GM12874 (cell line): Measurements from ENCODE around the gene CYRIA.

Experiments
- TF ChIP-seq, protein P1 (sequence below): IDR thresholded peaks from 2 replicates; pipeline ENCODE4 v1.5.1; 2011; ENCODE audit warnings: low read depth, mild to moderate bottlenecking, control low read depth, low read length, moderate library complexity; ENCODE audit not compliant: insufficient read depth

The CYRIA gene

GRCh38 chr2:16643099-16643498 lies 22.5 kb downstream of the CYRIA start:
- TF ChIP-seq, protein P1, sequence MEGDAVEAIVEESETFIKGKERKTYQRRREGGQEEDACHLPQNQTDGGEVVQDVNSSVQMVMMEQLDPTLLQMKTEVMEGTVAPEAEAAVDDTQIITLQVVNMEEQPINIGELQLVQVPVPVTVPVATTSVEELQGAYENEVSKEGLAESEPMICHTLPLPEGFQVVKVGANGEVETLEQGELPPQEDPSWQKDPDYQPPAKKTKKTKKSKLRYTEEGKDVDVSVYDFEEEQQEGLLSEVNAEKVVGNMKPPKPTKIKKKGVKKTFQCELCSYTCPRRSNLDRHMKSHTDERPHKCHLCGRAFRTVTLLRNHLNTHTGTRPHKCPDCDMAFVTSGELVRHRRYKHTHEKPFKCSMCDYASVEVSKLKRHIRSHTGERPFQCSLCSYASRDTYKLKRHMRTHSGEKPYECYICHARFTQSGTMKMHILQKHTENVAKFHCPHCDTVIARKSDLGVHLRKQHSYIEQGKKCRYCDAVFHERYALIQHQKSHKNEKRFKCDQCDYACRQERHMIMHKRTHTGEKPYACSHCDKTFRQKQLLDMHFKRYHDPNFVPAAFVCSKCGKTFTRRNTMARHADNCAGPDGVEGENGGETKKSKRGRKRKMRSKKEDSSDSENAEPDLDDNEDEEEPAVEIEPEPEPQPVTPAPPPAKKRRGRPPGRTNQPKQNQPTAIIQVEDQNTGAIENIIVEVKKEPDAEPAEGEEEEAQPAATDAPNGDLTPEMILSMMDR: no peak

- TF ChIP-seq, protein P1: no peak
These were observed 23.5 kb downstream of the CYRIA start for GRCh38 chr2:16642088-16642487.

DNA sequence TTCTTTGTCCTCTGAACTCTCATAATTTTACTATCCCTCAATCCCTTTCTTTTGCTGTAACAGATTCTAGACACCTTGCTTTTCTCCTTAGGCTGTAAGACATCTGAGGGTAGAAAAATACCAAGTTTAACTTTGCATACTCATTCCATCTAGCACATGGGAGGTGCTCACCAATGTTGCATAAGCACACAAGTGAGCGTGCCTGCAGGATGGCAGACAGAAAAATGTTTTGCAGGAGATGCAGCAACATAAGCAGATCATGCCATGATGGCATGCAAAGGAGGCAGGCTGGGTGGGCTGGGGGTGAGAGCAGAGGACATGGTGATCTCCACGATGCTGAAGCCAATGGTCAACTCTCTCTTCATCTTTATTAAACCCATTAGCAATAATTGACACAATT lies 24.1 kb downstream of the CYRIA start:
- TF ChIP-seq, protein P1: no peak

DNA sequence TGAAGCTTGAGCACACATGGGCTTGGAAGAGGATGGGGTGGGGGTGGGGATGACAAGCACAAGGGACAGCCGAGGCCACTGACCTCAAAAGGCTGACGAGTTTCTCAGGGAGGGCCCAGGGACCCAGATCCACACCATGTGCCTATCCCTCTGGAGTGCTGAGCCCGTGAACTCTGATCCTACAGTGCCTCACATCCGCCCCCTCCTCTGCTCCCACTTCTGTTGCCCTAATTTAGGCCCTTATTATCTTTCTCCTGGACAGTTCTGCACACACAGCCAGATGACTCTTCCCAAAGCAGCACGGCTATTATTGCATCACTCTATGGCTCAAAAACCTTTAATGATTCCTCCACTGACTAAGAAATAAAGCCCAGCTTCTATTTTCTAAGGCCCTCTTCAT lies 24.8 kb downstream of the CYRIA start:
- TF ChIP-seq, protein P1: no peak

- TF ChIP-seq, protein P1: no peak
These were observed 25.5 kb downstream of the CYRIA start for GRCh38 chr2:16640001-16640700.

GRCh38 chr2:16639431-16639830 lies 26.2 kb downstream of the CYRIA start:
- TF ChIP-seq, protein P1: no peak

DNA sequence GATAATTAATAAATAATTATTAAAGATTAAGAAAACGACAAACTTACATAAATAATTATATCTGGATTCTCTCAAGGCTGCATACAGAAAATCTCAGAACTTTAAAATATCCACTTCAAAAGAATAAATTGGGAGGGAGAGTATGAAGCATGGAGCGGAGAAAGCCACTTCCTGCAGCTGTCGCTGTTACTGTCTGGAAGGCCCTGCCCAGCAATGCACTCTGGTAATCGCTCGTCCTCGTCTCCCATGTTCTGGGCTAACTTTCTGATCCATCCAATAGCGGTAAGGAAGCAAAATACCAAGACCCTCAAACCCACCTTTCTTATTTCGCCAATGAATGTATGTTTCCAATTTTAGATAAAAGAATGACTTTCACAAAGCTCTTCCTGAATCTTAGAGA lies 26.7 kb downstream of the CYRIA start:
- TF ChIP-seq, protein P1: no peak

DNA sequence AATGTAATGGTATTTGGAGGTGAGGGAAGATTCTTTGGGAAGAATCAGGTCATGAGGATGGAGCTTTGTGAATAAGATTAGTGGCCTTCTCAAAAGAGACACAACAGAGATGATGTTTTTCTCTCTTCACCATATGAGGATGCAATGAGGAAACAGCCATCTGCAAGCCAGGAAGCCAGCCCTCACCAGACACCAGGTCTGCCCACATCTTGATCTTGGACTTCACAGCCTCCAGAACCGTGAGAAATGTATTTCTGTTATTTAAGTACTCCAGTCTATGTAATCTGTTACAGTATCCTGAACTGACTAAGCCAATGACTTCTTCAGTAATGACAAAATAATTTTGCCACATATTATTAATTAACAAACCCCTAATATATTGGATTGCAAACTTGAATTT lies 28.3 kb downstream of the CYRIA start:
- TF ChIP-seq, protein P1: no peak
